ENCODE measurements around the gene C1orf159.
"Not testable (repeated sequence)": the region's sequence is repeated elsewhere in the genome, so short reads cannot be mapped to it uniquely, and the experiment has no call there.

Gene C1orf159

GRCh38 chr1:1115786-1116700 is at the start of gene C1orf159:
TSS of gene C1orf159 (minus strand) at chr1:1116089. CDS start at chr1:1091543, 24,546 bp downstream.
- peak; percentile 74 to 99 (median 98) for DNase-seq

- no peak for DNase-seq
Observed at GRCh38 chr1:1165485-1165884, 49.6 kb upstream of the C1orf159 start.

GRCh38 chr1:1164701-1165451 is 49.0 kb upstream of the C1orf159 start:
- DNase-seq = no peak

GRCh38 chr1:1164361-1164700 is 48.4 kb upstream of the C1orf159 start:
- no peak for DNase-seq

- DNase-seq = no peak
Observed at GRCh38 chr1:1163538-1164070, 47.7 kb upstream of the C1orf159 start.

- no peak for DNase-seq
Observed at GRCh38 chr1:1162597-1163537, 47.0 kb upstream of the C1orf159 start.

- DNase-seq = no peak
Observed at GRCh38 chr1:1161683-1162079, 45.8 kb upstream of the C1orf159 start.

GRCh38 chr1:1161078-1161682 is 45.3 kb upstream of the C1orf159 start:
- DNase-seq = no peak

GRCh38 chr1:1160281-1160930 is 44.5 kb upstream of the C1orf159 start:
- DNase-seq = no peak

GRCh38 chr1:1157914-1158710 is 42.2 kb upstream of the C1orf159 start:
- peak in 55 of 58 donors; percentile 35 to 89 (median 75) for DNase-seq

- peak in 54 of 58 donors; percentile 10 to 86 (median 62) for DNase-seq
Observed at GRCh38 chr1:1157426-1157913, 41.6 kb upstream of the C1orf159 start.

- peak in 8 of 58 donors; percentile 2 to 44 (median 36) for DNase-seq
Observed at GRCh38 chr1:1157033-1157365, 41.1 kb upstream of the C1orf159 start.

GRCh38 chr1:1156140-1157032 is 40.5 kb upstream of the C1orf159 start:
- DNase-seq = peak in 1 of 58 donors; percentile 16

- DNase-seq = no peak
Observed at GRCh38 chr1:1155258-1155657, 39.4 kb upstream of the C1orf159 start.

GRCh38 chr1:1153874-1154273 is 38.0 kb upstream of the C1orf159 start:
- no peak for DNase-seq

- not testable (repeated sequence) for DNase-seq
Observed at GRCh38 chr1:1153215-1153614, 37.3 kb upstream of the C1orf159 start.

- not testable (repeated sequence) for DNase-seq
Observed at GRCh38 chr1:1152431-1152830, 36.5 kb upstream of the C1orf159 start.

- no peak for DNase-seq
Observed at GRCh38 chr1:1151306-1151705, 35.4 kb upstream of the C1orf159 start.

All from anterior cingulate cortex (tissue), 58 donors.